Sigmoid colon (tissue), 4 donors: ENCODE results near the gene GOLGA2.

Source experiments
- POLR2A ChIP-seq, 2 donors: fragments of 450-650 bp; IDR thresholded peaks; one replicate each; pipeline ENCODE4 v1.6.1; 2016; ENCODE audit warnings: antibody characterized with exemption in 2 of 2, mild to moderate bottlenecking in 2 of 2, moderate library complexity in 2 of 2
- POLR2AphosphoS5 ChIP-seq, 4 donors: sonication (generic); formaldehyde crosslinking; IDR thresholded peaks; one replicate each; pipeline ENCODE4 v1.6.1; 2017; ENCODE audit warnings: antibody characterized with exemption in 4 of 4
- TF ChIP-seq, protein P1 (sequence below), 4 experiments: fragments of 450-650 bp in 3 of 4; fragments of 200-600 bp in 1 of 4; IDR thresholded peaks; one replicate each; pipeline ENCODE4 v1.5.1; 2016 to 2019; ENCODE audit warnings: antibody characterized with exemption in 4 of 4, mild to moderate bottlenecking in 3 of 4, moderate library complexity in 2 of 4

DNA sequence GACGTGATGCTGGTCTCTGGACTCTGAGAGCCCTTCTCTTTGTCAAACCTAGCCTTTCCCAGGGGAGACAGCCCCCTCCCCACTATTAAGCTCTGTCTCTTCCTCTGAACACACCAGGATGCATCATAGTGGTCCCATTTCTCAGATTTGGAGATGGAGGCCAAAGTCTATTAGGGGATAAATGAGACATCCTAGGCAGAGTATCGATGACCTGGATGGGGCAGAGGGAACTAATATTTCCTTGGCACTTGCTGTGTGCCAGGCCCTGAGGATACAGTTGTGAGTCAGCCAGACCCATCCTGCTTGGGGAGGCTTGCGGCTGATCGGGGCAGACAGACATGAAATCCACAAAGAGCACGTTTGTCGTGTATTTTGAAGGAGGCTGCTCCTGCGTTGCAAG, 67.4 kb downstream of the GOLGA2 start:
- no peak for TF ChIP-seq POLR2AphosphoS5 (IDR thresholded peaks at IDR 0.05)
- TF ChIP-seq POLR2A (IDR thresholded peaks at IDR 0.05): no peak
- TF ChIP-seq, protein P1, sequence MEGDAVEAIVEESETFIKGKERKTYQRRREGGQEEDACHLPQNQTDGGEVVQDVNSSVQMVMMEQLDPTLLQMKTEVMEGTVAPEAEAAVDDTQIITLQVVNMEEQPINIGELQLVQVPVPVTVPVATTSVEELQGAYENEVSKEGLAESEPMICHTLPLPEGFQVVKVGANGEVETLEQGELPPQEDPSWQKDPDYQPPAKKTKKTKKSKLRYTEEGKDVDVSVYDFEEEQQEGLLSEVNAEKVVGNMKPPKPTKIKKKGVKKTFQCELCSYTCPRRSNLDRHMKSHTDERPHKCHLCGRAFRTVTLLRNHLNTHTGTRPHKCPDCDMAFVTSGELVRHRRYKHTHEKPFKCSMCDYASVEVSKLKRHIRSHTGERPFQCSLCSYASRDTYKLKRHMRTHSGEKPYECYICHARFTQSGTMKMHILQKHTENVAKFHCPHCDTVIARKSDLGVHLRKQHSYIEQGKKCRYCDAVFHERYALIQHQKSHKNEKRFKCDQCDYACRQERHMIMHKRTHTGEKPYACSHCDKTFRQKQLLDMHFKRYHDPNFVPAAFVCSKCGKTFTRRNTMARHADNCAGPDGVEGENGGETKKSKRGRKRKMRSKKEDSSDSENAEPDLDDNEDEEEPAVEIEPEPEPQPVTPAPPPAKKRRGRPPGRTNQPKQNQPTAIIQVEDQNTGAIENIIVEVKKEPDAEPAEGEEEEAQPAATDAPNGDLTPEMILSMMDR (IDR thresholded peaks at IDR 0.05): no peak
